WTC11 (cell line): Measurements from ENCODE around the gene AEBP2. TPM values are rescaled to one million over a fixed set of nuclear protein-coding genes. Genes with fewer than 3 reads are reported as not detected.

Experiments used
- ATAC-seq: fragments of 200-7000 bp; cut with Tn5 transposase; 2 replicates; pipeline ENCODE4 v1.10.0; 2021; ENCODE audit warnings: mild to moderate bottlenecking, moderate library complexity
- CTCF ChIA-PET: fragments of 300-600 bp; sonication (Branson Sonifier 250); formaldehyde crosslinking; loops from one replicate; lab custom pipeline; 2021; ENCODE audit warnings: antibody characterized with exemption; lab: Charles Lee
- POLR2A ChIA-PET: fragments of 350-600 bp; sonication (Branson Sonifier 250); formaldehyde crosslinking; loops from one replicate; lab custom pipeline; 2021; ENCODE audit warnings: antibody characterized with exemption; lab: Charles Lee
- DNase-seq: peaks from one replicate; pipeline ENCODE4 v3.0.0; 2021; ENCODE audit warnings: low spot score
- H3K27ac Mint-ChIP-seq: 2 replicates; pipeline ENCODE4 v1.8.0; 2021; ENCODE audit warnings: mixed read lengths
- H3K27me3 Mint-ChIP-seq: 2 replicates; pipeline ENCODE4 v1.8.0; 2021; ENCODE audit warnings: low read depth, mild to moderate bottlenecking, moderate library complexity, mixed read lengths
- H3K36me3 Mint-ChIP-seq: 2 replicates; pipeline ENCODE4 v1.8.0; 2021; ENCODE audit warnings: mixed read lengths
- H3K4me1 Mint-ChIP-seq: 2 replicates; pipeline ENCODE4 v1.8.0; 2022; ENCODE audit warnings: mixed read lengths
- H3K4me3 Mint-ChIP-seq: 2 replicates; pipeline ENCODE4 v1.8.0; 2021; ENCODE audit warnings: mild to moderate bottlenecking, moderate library complexity, mixed read lengths
- H3K9me3 Mint-ChIP-seq: 2 replicates; pipeline ENCODE4 v1.8.0; 2021; ENCODE audit warnings: mixed read lengths
- AR ChIP-seq: fragments of 250-450 bp; sonication (Bioruptor Pico); IDR thresholded peaks from 2 replicates; pipeline ENCODE4 v1.9.0; 2021; ENCODE audit warnings: mild to moderate bottlenecking
- CDX4 ChIP-seq: fragments of 250-450 bp; sonication (Bioruptor Pico); IDR thresholded peaks from 2 replicates; pipeline ENCODE4 v1.9.0; 2021; ENCODE audit warnings: moderate library complexity, mild to moderate bottlenecking, inconsistent platforms, borderline replicate concordance
- ELF4 ChIP-seq: sonication (generic); formaldehyde crosslinking; IDR thresholded peaks from 2 replicates; pipeline ENCODE4 v1.8.1; 2022; ENCODE audit warnings: low read depth, mild to moderate bottlenecking, moderate library complexity, missing genetic modification reagents
- GABPB1 ChIP-seq: sonication (generic); formaldehyde crosslinking; IDR thresholded peaks from 2 replicates; pipeline ENCODE4 v1.8.1; 2023; ENCODE audit warnings: mild to moderate bottlenecking, missing genetic modification reagents
- KAT7 ChIP-seq: sonication (generic); formaldehyde crosslinking; IDR thresholded peaks from 2 replicates; pipeline ENCODE4 v1.8.1; 2023; ENCODE audit warnings: missing genetic modification reagents, mild to moderate bottlenecking, borderline replicate concordance
- NR1H2 ChIP-seq: sonication (generic); formaldehyde crosslinking; IDR thresholded peaks from 2 replicates; pipeline ENCODE4 v1.9.0; 2021; ENCODE audit warnings: mild to moderate bottlenecking, moderate library complexity, missing genetic modification reagents
- SMAD4 ChIP-seq: sonication (generic); formaldehyde crosslinking; IDR thresholded peaks from 2 replicates; pipeline ENCODE4 v1.8.0; 2022; ENCODE audit warnings: mild to moderate bottlenecking, missing genetic modification reagents
- SP1 ChIP-seq: sonication (generic); formaldehyde crosslinking; conservative IDR thresholded peaks from 2 replicates; pipeline ENCODE4 v1.8.1; 2022; ENCODE audit warnings: missing genetic modification reagents
- ZBTB21 ChIP-seq: sonication (generic); formaldehyde crosslinking; IDR thresholded peaks from 2 replicates; pipeline ENCODE4 v1.8.1; 2023; ENCODE audit warnings: mild to moderate bottlenecking, missing genetic modification reagents, borderline replicate concordance
- ZNF121 ChIP-seq: sonication (generic); formaldehyde crosslinking; IDR thresholded peaks from 2 replicates; pipeline ENCODE4 v1.8.0; 2023; ENCODE audit warnings: missing genetic modification reagents
- ZNF317 ChIP-seq: sonication (generic); formaldehyde crosslinking; IDR thresholded peaks from 2 replicates; pipeline ENCODE4 v1.8.1; 2023; ENCODE audit warnings: low read depth, mild to moderate bottlenecking, moderate library complexity, missing genetic modification reagents, borderline replicate concordance
- total RNA-seq: library from RNA; stranded (reverse); gene quantifications from 3 replicates; pipeline ENCODE4 v1.2.3, GENCODE V29; 2021
- TF ChIP-seq, protein P1 (sequence below): sonication (generic); formaldehyde crosslinking; IDR thresholded peaks from 2 replicates; pipeline ENCODE4 v1.8.0; 2023; ENCODE audit warnings: missing genetic modification reagents, mild to moderate bottlenecking, borderline replicate concordance
- TF ChIP-seq, protein P2 (sequence below): sonication (generic); formaldehyde crosslinking; IDR thresholded peaks from 2 replicates; pipeline ENCODE4 v1.8.0; 2022; ENCODE audit warnings: mild to moderate bottlenecking, missing genetic modification reagents
- TF ChIP-seq, protein P3 (sequence below): sonication (generic); formaldehyde crosslinking; IDR thresholded peaks from 2 replicates; pipeline ENCODE4 v1.8.1; 2022; ENCODE audit warnings: low read depth, mild to moderate bottlenecking, moderate library complexity, missing genetic modification reagents, borderline replicate concordance
- TF ChIP-seq, protein P4 (sequence below): sonication (generic); formaldehyde crosslinking; IDR thresholded peaks from 2 replicates; pipeline ENCODE4 v1.8.0; 2022; ENCODE audit warnings: mild to moderate bottlenecking, missing genetic modification reagents
- TF ChIP-seq, protein P5 (sequence below): sonication (generic); formaldehyde crosslinking; IDR thresholded peaks from 2 replicates; pipeline ENCODE4 v1.8.1; 2022; ENCODE audit warnings: mild to moderate bottlenecking, missing genetic modification reagents, moderate library complexity, borderline replicate concordance
- TF ChIP-seq, protein P6 (sequence below): sonication (generic); formaldehyde crosslinking; IDR thresholded peaks from 2 replicates; pipeline ENCODE4 v1.8.0; 2022; ENCODE audit warnings: missing genetic modification reagents

The AEBP2 gene
- total RNA-seq, 1 experiment from 2014 or later: 65.9 TPM

DNA sequence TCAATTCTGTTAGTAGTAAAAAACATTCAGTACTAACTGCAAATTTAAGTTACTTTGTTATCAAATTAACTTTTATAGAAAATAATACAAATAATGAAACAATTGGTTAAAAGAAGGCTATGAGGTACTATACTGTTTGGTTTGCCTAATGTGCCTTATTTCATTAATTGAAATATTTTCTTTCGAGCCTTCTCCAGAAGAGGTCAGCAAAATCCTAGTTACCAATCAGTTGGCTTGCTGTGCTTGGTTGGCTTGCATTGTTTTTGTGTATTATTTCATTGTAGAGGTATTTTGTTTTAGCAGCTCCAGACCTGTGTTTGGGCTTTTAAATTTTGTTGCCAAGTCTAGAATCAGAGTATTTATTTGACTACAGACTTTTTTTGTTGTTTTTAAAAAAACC, 68.5 kb downstream of the AEBP2 start (continued):
- TF ChIP-seq, protein P1, sequence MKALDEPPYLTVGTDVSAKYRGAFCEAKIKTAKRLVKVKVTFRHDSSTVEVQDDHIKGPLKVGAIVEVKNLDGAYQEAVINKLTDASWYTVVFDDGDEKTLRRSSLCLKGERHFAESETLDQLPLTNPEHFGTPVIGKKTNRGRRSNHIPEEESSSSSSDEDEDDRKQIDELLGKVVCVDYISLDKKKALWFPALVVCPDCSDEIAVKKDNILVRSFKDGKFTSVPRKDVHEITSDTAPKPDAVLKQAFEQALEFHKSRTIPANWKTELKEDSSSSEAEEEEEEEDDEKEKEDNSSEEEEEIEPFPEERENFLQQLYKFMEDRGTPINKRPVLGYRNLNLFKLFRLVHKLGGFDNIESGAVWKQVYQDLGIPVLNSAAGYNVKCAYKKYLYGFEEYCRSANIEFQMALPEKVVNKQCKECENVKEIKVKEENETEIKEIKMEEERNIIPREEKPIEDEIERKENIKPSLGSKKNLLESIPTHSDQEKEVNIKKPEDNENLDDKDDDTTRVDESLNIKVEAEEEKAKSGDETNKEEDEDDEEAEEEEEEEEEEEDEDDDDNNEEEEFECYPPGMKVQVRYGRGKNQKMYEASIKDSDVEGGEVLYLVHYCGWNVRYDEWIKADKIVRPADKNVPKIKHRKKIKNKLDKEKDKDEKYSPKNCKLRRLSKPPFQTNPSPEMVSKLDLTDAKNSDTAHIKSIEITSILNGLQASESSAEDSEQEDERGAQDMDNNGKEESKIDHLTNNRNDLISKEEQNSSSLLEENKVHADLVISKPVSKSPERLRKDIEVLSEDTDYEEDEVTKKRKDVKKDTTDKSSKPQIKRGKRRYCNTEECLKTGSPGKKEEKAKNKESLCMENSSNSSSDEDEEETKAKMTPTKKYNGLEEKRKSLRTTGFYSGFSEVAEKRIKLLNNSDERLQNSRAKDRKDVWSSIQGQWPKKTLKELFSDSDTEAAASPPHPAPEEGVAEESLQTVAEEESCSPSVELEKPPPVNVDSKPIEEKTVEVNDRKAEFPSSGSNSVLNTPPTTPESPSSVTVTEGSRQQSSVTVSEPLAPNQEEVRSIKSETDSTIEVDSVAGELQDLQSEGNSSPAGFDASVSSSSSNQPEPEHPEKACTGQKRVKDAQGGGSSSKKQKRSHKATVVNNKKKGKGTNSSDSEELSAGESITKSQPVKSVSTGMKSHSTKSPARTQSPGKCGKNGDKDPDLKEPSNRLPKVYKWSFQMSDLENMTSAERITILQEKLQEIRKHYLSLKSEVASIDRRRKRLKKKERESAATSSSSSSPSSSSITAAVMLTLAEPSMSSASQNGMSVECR (CRISPR knock-in tag): no peak
- TF ChIP-seq ZNF317 (CRISPR knock-in tag) (no peak), ZBTB21 (CRISPR knock-in tag) (no peak)
- TF ChIP-seq, protein P2, sequence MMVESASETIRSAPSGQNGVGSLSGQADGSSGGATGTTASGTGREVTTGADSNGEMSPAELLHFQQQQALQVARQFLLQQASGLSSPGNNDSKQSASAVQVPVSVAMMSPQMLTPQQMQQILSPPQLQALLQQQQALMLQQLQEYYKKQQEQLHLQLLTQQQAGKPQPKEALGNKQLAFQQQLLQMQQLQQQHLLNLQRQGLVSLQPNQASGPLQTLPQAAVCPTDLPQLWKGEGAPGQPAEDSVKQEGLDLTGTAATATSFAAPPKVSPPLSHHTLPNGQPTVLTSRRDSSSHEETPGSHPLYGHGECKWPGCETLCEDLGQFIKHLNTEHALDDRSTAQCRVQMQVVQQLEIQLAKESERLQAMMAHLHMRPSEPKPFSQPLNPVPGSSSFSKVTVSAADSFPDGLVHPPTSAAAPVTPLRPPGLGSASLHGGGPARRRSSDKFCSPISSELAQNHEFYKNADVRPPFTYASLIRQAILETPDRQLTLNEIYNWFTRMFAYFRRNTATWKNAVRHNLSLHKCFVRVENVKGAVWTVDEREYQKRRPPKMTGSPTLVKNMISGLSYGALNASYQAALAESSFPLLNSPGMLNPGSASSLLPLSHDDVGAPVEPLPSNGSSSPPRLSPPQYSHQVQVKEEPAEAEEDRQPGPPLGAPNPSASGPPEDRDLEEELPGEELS (CRISPR knock-in tag): no peak

DNA sequence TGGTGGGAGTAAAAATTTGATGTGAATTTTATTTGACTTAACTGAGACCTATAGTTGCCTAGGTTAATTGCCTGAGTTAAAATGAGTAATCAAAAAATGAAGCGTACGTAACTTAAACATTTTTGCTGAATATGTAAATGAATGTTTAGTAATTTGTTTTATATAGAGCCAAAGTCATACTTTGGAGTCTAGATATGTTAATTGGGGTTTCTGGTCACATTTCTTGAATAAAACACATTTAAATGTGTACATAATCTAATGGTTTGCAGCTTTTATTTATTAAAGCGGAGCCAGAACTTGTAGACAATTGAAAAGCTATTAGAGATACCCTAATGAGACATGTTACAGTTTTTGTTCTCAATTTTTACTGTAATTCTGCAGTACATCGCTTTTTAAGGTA, 71.2 kb downstream of the AEBP2 start:
- DNase-seq: no peak
- Mint-ChIP-seq H3K27me3 (no peaks in the 10 kb centered on the region), H3K4me1 (peaks cover 51% of the 10 kb centered on the region), H3K4me3 (no peak overlapping the region), H3K36me3 (peaks cover 26% of the 10 kb centered on the region), H3K27ac (peak overlapping the region; percentile 77; the same call in 1 of the 2 replicates), H3K9me3 (no peaks in the 10 kb centered on the region)
- ChIA-PET POLR2A (no interaction called here), CTCF (no interaction called here)
- TF ChIP-seq KAT7 (CRISPR knock-in tag): no peak
- no peak for TF ChIP-seq ELF4 (CRISPR knock-in tag)
- TF ChIP-seq, protein P3, sequence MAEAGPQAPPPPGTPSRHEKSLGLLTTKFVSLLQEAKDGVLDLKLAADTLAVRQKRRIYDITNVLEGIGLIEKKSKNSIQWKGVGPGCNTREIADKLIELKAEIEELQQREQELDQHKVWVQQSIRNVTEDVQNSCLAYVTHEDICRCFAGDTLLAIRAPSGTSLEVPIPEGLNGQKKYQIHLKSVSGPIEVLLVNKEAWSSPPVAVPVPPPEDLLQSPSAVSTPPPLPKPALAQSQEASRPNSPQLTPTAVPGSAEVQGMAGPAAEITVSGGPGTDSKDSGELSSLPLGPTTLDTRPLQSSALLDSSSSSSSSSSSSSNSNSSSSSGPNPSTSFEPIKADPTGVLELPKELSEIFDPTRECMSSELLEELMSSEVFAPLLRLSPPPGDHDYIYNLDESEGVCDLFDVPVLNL: no peak
- ATAC-seq: no peak

DNA sequence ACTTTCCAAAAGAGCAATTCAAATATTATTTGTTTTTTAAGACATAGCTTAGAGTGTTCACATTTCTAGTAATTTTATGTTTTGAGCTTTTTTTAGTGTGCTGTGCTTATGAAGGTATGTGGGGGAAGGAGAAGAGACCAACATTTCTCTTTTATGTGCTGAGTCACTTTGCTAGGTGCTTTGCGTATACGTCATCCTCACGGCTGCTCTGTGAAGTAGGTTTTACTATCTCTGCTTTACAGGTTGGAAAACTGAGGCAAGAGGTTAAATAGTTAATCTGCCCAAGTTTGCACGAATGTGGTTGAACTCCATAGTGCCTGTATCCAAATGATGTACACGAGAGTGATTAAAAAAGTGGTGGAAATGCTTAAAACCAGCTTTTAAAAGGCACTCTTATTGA, 75.9 kb downstream of the AEBP2 start:
- H3K27me3 Mint-ChIP-seq: no peaks in the 10 kb centered on the region
- peaks cover 42% of the 10 kb centered on the region for H3K4me1 Mint-ChIP-seq
- peak; percentile 35; the same call in 1 of the 2 replicates for ATAC-seq
- H3K27ac Mint-ChIP-seq: peak overlapping the region; percentile 94
- no peaks in the 10 kb centered on the region for H3K9me3 Mint-ChIP-seq
- CTCF ChIA-PET: no interaction called here
- H3K4me3 Mint-ChIP-seq: no peak overlapping the region
- POLR2A ChIA-PET: no interaction called here
- no peak for DNase-seq
- H3K36me3 Mint-ChIP-seq: peaks cover 39% of the 10 kb centered on the region
- TF ChIP-seq, protein P4, sequence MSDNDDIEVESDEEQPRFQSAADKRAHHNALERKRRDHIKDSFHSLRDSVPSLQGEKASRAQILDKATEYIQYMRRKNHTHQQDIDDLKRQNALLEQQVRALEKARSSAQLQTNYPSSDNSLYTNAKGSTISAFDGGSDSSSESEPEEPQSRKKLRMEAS (CRISPR knock-in tag): no peak
- TF ChIP-seq GABPB1 (CRISPR knock-in tag) (no peak), SMAD4 (CRISPR knock-in tag) (no peak), ZNF121 (CRISPR knock-in tag) (no peak), SP1 (CRISPR knock-in tag) (no peak), NR1H2 (CRISPR knock-in tag) (no peak), AR (no peak), CDX4 (CRISPR knock-in tag) (no peak)
- TF ChIP-seq, protein P5, sequence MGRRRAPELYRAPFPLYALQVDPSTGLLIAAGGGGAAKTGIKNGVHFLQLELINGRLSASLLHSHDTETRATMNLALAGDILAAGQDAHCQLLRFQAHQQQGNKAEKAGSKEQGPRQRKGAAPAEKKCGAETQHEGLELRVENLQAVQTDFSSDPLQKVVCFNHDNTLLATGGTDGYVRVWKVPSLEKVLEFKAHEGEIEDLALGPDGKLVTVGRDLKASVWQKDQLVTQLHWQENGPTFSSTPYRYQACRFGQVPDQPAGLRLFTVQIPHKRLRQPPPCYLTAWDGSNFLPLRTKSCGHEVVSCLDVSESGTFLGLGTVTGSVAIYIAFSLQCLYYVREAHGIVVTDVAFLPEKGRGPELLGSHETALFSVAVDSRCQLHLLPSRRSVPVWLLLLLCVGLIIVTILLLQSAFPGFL: no peak
- TF ChIP-seq, protein P6, sequence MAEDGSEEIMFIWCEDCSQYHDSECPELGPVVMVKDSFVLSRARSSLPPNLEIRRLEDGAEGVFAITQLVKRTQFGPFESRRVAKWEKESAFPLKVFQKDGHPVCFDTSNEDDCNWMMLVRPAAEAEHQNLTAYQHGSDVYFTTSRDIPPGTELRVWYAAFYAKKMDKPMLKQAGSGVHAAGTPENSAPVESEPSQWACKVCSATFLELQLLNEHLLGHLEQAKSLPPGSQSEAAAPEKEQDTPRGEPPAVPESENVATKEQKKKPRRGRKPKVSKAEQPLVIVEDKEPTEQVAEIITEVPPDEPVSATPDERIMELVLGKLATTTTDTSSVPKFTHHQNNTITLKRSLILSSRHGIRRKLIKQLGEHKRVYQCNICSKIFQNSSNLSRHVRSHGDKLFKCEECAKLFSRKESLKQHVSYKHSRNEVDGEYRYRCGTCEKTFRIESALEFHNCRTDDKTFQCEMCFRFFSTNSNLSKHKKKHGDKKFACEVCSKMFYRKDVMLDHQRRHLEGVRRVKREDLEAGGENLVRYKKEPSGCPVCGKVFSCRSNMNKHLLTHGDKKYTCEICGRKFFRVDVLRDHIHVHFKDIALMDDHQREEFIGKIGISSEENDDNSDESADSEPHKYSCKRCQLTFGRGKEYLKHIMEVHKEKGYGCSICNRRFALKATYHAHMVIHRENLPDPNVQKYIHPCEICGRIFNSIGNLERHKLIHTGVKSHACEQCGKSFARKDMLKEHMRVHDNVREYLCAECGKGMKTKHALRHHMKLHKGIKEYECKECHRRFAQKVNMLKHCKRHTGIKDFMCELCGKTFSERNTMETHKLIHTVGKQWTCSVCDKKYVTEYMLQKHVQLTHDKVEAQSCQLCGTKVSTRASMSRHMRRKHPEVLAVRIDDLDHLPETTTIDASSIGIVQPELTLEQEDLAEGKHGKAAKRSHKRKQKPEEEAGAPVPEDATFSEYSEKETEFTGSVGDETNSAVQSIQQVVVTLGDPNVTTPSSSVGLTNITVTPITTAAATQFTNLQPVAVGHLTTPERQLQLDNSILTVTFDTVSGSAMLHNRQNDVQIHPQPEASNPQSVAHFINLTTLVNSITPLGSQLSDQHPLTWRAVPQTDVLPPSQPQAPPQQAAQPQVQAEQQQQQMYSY (CRISPR knock-in tag): no peak
